Suppressor macrophage treated with lipopolysaccharide for 1 hour (primary cell): ENCODE data around the gene ALDH3B2.
"Not testable (repeated sequence)": the region's sequence is repeated elsewhere in the genome, so short reads cannot be mapped to it uniquely, and the experiment has no call there.

Source experiments
- DNase-seq, 3 donors: peaks; one replicate each; pipeline ENCODE4 v3.0.0-alpha.2; 2020 to 2022

ALDH3B2 gene

DNA sequence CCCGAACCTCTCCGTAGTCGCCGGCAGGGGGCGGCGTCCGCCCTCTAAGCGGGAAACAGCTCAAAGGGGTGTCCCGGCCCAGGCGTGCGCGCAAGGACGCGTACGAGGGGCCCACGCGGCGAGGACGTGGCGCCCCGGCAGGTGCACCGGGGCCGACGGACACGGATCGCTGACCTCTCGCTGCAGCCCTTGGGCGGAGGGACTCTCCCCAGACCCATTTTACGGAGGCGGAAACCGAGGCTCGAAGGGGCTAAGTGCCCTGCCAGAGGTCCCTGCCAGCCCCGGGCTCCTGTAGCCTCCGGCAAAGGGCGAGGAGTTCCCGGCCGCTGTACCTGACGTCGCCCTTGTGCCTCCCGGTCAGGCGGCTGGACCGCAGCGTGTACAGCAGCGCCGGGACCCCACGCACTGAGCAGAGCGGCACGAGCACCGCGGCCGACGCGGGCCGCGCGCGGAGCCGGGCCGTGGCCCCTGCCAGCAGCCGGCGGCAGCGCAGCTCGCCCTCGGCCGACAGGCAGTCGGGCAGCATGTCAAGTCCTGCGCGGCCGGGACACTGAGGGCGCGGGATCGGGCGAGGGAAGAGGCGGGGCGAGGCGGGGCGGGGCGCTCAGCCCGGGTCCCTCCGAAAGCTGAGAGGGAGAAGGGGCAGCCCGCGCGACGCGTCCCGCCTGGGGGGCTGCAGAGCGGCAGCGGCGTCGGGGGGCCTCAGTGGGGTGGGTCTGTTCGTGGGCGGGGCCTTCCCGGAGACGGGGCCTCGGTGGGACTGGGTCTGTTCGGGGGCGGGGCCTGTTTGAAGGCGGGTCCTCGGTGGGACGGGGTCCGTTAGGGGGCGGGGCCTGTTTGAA lies 44.8 kb downstream of the ALDH3B2 start, which contains the start of gene NUDT8:
TSS of gene NUDT8 (minus strand) at position 552 of the 842 bp plus-strand sequence. CDS start at position 526, 26 bp downstream.
- DNase-seq, result peak; percentile 85 to 96 (median 92)

DNA sequence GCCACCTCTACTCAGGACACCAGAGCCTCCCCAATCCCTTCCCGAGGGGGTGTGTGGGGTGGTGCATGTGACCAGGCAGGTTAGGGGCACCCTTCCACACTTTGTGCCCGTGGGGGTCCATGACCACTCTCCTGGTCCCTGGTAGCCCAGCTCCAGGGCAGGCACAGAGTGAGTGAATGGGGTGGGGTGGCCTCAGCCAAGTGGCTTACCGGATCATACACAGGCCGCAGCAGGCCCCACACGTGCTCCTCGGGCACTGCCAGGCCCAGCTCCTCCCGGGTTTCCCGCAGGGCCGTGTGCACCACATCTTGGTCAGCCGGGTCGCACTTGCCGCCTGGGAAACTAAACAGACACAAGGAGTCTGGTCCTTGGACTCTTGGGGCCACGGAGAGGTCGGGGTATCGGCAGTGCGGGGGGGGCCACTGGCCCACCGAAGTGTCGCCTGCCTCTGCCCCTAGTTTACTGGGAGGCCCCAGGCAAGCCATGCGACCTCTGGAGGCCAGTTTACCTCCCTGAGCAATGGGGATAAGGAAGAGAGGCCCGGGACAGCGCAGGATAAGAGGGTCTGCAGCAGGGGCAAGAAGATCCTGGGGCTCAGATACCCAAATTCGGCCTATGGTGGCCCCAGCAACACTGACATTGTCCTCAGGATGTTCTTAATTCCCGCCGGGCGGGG lies 45.6 kb downstream of the ALDH3B2 start:
- no peak for DNase-seq

DNA sequence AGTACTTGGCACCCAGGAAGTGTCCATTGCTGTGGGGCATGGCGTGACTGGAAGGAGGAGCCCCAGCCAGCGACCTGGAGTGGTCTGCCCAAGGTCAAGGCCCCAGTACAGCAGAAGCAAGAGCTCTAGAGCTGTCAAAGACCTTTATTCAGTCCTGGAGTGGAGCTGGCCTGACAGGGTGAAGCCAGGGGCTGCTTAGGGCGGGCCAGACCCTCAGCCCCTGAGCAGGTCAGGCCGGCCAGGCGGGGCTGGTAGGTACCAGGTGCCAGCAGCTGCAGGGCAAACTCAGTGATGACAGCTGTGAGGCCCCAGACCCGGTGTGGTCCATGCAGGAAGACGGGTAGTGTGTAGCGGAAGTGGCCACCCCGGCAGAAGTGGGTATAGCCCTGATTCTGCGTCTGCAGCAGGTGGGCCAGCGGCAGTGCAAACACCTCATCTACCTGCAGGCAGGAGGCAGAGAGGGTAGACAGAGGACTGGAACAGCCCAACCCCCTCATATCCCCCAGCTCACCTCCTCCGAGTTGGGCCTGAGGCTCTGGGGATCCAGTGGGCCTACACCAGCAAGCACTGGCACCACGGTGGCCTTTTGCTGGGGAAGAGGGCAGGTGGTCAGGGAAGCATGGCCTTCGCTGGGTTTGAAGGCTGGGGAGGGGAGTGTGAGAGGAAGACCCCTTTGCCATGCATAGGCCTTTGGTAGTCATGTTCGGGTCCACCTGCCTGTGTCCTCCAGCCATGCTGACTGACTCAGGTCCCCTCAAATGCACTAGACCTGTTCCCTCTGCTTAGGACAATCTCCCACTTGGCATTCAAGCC lies 46.4 kb downstream of the ALDH3B2 start:
- no peak for DNase-seq

DNA sequence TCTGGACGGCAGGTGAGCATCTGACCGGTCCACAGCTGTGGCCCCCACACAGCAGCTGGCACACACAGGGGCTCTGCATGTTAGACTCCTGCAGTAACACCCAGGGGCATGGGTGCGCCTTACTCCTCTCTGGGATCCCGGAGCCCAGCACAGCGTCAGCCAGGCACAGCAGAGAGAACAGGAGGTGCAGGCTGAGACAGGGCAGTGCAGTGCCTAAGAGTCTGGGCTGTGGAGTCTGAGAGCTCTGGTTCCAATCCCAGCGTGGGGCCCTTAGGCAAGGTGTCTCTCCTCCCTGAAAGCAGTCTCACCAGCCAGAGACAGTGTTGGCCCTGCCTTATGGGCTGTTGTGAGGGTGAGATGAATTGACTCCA lies 47.0 kb downstream of the ALDH3B2 start:
- no peak for DNase-seq

DNA sequence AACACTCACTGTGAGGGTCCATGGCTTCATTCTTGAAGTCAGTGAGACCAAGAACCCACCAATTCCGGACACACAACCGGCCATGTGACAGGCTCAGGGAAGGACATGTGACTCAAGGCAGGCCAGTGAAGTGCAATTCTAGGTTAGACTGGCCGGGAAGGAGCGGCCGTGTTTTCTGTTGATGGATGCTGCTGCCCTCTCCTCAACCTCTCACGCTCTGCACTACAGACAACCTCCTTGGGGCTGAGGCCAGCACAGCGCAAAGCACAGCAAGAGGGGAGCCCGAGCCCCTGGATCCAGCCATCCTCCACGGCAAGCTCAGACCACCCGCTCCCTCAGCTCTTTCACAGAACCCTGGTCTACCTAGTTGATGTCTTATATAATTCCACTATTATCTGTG lies 47.5 kb downstream of the ALDH3B2 start:
- DNase-seq, result no peak

DNA sequence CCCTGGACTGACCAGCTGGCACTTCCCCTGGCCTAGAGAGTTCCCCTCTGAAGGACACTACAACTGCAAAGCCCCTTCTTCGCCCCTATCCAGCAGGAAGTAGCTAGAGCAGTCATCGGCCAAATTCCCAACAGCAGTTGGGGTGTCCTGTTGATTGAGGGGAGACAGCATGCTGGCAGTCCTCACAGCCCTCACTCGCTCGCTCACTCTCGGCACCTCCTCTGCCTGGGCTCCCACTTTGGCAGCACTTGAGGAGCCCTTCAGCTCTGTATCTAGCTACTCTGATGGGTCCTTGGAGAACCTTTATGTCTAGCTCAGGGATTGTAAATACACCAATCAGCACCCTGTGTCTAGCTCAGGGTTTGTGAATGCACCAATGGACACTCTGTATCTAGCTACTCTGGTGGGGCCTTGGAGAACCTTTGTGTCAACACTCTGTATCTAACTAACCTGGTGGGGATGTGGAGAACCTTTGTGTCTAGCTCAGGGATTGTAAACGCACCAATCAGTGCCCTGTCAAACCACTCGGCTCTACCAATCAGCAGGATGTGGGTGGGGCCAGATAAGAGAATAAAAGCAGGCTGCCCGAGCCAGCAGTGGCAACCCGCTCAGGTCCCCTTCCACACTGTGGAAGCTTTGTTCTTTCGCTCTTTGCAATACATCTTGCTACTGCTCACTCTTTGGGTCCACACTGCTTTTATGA lies 48.1 kb downstream of the ALDH3B2 start:
- DNase-seq, result not testable (repeated sequence)

DNA sequence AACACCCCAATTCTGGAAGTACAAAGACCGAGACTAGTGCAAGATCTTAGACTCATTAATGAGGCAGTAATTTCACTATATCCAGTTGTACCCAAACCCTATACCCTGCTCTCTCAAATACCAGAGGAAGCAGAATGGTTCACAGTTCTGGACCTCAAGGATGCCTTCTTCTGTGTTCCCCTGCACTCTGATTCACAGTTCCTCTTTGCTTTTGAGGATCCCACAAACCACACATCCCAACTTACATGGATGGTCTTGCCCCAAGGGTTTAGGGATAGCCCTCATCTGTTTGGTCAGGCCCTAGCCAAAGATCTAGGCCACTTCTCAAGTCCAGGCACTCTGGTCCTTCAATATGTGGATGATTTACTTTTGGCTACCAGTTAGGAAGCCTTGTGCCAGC lies 50.6 kb downstream of the ALDH3B2 start:
- not testable (repeated sequence) for DNase-seq

DNA sequence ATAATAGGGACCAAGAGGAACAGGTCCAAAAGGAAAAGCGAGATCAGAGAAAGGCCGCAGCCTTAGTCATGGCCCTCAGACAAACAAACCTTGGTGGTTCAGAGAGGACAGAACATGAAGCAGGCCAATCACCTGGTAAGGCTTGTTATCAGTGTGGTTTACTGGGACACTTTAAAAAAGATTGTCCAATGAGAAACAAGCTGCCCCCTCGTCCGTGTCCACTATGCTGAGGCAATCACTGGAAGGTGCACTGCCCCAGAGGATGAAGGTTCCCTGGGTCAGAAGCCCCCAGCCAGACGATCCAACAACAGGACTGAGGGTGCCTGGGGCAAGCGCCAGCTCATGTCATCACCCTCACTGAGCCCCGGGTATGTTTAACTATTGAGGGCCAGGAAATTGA lies 51.5 kb downstream of the ALDH3B2 start:
- not testable (repeated sequence) for DNase-seq

DNA sequence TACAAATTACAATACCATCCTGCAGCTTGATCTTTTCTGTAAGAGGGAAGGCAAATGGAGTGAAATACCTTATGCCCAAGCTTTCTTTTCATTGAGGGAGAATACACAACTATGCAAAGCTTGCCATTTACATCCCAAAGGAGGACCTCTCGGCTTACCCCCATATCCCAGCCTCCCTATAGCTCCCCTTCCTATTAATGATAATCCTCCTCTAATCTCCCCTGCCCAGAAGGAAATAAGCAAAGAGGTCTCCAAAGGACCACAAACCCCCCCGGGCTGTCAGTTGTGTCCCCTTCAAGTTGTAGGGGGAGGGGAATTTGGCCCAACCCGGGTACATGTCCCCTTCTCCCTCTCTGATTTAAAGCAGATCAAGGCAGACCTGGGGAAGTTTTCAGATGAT lies 52.5 kb downstream of the ALDH3B2 start:
- not testable (repeated sequence) for DNase-seq

DNA sequence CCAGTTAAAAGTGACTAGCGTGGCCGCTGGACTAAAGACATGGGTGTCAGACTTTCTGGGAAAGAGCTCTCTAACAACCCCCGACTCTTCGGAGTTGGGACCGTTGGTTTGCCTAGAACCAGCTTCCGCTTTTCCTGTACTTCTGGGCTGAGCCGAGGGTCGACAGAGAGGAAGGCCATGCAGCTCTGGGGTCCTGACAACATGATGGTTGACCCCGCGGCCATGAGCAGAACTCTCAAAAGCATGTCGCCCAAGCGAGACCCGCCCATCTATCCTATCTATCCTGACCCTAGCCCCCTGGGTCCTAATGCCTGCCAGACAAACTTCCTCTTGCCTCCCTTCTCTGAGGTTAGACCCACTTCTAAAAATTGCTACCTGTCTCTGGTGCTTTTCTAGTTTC lies 53.8 kb downstream of the ALDH3B2 start:
- not testable (repeated sequence) for DNase-seq

DNA sequence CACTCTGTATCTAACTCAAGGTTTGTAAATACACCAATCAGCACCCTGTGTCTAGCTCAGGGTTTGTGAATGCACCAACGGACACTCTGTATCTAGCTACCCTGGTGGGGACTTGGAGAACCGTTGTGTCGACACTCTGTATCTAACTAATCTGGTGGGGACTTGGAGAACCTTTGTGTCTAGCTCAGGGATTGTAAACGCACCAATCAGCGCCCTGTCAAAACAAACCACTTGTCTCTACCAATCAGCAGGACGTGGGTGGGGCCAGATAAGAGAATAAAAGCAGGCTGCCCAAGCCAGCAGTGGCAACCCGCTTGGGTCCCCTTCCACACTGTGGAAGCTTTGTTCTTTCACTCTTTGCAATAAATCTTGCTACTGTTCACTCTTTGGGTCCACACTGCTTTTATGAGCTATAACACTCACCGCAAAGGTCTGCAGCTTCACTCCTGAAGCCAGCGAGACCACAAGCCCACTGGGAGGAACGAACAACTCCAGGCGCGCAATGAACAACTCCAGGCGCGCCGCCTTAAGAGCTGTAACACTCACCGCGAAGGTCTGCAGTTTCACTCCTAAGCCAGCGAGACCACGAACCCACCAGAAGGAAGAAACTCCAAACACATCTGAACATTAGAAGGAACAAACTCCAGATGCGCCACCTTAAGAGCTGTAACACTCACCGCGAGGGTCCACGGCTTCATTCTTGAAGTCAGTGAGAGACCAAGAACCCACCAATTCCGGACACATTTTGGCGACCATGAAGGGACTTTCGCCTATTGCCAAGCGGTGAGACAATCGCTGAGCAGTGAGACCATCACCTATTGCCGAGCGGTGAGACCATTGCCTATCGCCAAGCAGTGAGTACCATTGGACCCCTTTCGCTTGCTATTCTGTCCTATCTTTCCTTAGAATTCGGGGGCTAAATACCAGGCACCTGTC lies 54.5 kb downstream of the ALDH3B2 start:
- DNase-seq, result not testable (repeated sequence)

DNA sequence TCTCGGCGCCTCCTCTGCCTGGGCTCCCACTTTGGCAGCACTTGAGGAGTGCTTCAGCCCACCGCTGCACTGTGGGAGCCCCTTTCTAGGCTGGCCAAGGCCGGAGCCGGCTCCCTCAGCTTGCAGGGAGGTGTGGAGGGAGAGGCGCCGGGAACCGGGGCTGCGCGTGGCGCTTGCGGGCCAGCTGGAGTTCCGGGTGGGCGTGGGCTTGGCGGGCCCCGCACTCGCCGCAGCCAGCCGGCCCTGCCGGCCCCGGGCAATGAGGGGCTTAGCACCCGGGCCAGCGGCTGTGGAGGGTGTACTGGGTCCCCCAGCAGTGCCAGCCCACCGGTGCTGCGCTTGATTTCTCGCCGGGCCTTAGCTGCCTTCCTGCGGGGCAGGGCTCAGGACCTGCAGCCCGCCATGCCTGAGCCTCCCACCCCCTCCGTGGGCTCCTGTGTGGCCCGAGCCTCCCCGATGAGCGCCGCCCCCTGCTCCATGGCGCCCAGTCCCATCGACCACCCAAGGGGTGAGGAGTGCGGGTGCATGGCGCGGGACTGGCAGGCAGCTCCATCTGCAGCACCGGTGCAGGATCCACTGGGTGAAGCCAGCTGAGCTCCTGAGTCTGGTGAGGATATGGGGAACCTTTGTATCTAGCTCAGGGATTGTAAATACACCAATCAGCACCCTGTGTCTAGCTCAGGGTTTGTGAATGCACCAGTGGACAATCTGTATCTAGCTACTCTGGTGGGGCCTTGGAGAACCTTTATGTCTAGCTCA lies 55.3 kb downstream of the ALDH3B2 start:
- DNase-seq, result not testable (repeated sequence)

DNA sequence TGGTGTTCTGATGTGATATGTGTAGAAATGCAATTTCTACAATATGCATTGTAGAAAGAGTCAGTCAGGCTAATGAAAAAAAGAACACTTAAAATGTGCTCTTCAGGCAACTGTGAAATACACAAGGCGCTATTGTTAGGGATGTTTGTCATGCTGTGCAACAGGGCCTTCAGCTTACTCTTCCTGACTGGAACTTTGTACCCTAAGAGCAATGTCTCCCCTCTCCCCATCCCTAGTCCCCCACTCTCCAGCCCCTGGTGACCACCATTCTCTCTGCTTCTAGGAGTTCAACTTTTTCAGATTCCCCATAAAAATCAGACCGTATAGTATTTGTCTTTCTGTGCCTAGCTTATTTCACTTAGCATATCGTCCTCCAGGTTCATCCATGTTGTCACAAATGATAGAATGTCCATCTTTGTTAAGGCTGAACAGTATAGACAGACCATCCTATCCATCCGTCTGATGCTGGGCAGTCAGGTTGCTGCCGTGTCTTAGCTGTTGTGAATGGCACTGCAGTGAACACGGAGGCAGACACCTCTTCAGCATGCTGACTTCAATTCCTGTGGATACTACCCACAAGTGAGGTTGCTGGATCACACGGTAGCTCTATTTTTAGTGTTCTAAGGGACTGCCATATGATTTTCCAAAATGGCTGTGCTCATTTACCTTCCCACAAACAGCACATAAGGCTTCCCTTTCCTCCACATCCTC lies 57.0 kb downstream of the ALDH3B2 start:
- no peak for DNase-seq

DNA sequence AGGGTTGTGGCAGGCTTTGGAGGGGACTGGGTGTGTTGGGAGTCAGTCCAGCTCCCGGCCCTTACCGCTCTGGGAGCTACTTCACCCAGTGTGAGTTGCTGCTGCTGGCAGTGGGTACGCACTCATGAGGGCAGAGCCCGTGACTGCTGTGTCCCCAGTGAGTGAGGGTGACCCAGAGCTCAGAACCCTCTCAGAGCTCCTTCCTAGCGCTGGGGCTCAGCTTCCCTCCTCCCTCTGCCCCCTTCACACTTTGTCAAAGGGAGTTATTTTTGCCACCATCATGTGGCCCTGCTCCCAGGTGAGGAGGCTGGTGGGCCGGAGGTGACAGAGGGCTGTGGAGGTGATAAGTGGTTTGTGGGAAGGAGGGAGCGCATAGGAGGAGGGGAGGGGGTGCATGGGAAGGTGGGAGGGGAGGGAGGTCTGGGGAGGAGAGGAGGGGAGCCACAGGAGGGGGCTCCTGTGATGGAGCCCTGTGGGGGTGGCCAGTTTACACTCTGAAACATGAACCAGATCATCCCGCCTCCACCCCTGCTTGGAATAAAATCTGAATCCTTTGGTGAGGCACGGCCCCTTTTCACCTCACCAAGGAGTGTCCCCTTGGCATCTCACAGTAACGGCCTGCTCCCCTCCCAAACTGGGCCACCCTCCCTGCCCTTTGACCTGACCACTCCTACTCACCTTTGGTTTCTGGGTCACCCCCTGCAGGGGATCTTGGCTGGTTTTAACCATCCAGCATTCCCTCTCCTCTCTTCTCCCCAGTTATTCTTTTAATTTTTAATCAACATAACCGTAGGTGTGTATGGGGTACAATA lies 57.8 kb downstream of the ALDH3B2 start:
- DNase-seq, result no peak

DNA sequence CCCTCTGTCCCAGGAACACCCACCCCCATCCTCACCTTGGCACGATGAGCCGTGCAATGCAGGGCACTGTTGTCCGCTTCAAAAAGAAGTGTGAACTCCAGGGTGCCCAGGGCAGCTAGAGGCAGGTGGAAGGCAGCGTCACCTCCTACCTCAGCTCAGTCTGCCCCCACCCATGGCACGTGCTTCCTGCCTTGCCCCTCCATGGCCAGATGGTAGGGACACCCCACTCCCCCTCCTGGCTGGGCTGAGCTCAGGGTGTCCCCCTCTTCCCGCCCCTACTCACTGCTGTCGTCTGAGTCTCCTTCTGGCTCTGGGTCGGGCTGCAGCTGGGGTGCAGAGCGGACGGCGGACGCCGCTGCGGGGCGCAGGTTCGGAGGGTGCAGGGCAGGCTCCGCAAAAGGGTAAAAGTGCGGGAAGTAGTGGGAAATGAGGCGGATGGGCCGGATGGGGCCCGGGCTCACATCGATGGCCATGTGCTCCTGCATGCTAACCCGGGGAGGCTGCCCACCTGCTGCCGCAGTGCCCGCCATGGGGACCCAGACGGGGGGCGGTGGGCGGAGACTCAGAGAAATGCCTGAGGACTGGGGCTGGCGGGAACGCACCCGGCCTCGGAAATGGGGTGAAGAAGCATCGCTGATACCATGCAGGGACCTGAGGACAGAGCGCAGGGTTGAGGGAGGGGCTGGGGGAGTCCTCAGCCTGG lies 58.5 kb downstream of the ALDH3B2 start:
- no peak for DNase-seq

DNA sequence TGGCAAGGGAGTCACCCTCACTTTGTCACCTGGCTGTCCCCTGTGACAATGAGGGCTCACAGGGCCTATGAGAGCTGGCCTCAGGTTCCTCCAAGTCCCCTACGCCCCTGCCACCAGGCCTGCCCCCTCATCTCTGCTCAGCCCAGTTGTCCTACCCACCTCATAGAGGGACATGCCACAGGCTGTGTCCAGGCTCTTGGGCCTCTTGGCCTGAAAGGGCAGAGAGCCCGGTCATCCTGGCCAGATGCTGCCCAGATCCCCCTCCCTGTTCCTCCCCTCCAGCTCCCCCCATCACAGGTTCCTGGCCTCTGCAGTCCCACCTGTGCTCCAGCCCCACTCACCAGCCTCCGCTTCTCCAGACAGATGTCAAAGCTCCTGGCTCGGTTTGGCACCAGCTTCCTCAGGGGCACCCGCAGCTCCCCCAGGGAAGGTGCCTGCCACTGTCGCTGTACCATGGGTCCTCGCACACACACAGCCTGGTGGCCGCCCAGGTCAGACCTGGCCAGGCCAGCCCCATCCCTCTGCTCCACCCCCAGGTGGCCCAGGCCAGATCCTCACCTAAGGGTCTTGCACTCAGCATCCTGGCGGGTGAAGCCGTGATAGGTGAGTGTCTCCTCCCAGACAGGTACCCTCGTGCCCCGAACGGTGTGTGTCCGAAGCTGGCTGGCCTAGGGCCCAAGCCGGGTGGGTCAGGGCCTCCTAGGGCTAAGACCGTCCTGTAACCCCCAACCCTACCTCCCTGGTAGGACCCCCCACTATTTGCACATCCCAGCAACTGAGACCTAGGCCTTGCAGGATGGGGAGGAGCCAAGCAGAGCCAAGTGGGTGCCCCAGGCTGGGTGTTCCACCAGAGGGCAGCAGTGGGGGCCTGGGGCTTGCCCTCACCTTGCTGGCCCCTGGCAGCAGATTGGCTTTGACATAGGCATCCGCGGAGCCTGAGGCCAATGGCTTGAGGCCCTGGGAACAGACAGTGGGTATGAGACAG lies 59.4 kb downstream of the ALDH3B2 start:
- peak; percentile 45 to 71 (median 49) for DNase-seq
